ENCODE results near the gene TESPA1.
"Not testable (repeated sequence)": the region's sequence is repeated elsewhere in the genome, so short reads cannot be mapped to it uniquely, and the experiment has no call there.

TESPA1 gene

DNA sequence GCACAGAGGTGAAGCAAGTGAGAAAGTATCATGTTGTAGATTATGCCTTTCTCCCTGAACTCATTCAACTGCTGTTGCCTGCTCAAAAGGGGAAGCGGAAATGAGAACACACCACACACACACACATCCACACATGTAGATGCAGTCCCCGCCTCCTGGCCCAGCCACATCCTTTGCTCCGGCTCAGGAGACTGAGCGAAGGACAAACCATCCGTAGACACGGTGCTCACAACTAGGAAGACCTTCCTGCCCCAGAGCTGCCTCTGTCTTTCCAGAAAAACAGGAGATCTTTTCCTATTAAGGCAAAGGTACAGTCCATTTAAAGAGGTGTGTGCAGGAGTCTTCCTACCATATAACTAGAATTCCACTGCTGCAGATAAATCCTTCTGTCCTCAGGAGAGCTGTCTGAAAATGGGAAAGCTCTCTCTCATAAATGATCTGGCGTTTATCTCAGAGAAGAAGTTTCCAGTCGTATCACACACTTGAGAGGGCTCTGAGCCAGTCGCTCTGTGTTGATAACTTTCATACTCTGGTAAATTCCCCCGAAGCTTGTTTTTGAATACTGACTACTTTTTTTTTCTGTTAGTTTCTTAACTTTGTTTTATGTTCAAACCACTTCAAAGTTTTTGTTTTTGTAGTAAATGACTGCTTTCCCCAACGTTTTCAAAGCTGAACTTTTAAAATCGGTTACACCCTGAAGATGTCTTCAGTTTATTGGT is at the start of gene TESPA1:
Gene TESPA1, minus strand, starts transcription at position 105 of the 719 bp plus-strand sequence. CDS start 10,200 bp downstream, outside the sequence.
- DNase-seq (ENCODE audit: low read depth) = no peak

DNA sequence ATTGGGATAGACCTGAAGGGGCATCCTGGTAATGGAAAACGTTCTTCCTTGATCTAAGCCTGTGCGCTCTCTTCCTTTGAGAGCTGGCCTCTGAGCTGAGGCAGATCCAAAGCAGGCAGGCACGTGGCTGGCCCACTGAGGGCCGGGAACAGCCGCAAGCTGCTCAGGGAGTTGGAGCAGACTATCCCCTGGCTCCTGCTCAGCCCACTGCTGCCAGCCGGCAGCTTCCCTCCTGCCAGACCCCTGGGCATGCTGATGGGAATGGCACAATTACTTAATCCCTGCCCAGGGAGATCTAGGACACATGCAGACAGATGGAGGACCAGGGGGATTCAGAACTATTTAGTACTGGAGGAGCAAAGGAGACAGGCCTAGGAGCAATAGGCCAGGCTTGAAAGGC is 49.7 kb upstream of the TESPA1 start:
- no peak for DNase-seq (ENCODE audit: low read depth)

DNA sequence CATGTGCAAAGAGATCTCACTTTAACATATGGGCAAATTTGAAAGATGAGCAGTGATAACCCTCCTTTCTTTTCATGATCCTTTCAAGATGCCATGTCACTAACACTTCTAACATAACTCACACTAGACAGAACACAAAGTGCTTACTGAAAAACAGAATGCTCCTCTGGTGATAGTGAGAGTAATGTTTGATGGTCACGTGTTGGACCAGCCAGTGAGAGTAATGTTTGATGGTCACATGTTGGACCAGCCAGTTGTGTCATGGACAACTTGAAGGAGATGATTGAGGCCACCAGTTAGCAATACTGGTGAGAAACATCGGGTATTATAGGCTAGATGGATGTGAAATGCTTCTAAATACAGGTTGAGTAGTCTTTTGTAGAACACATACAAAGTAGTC is 40.9 kb upstream of the TESPA1 start:
- no peak for DNase-seq (ENCODE audit: low read depth)

DNA sequence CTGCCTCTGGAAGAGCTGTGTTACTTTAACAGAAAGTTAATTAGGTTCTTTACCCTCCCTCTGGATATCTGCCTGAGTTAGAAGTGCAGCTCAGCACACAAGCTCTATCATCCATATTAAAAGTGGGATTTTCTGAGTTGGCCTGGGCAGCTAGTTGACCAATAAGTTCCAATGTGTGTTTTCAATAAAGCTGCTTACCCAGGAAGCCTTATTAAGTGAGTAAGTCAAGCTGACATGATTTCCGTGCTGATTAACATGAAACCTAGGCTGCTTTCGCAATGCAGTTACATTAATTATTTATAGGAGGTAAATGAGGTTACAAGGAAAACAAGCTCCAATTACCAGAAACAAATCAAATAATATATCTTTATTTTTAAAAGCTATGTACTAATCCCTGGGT is 40.0 kb upstream of the TESPA1 start:
- DNase-seq (ENCODE audit: low read depth) = no peak

DNA sequence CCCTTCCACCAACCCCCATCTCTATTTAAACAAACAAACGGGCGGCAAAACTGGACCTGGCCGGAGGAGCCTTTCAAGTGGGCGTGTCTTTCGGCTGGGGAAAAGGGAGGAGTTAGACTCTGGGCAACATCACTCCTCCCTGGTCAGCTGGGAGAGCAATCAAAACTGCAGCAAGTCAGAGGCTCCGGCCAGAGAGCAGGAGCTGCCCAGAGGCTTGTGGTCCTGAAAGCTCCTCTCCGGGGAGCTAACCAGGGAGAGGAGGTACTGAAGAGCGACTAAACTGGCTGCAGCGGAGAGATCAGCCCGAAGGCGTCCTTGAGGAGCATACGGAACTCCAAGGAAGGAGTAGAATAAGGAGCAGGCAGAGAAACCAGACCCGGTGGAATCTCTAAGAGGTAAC is 35.2 kb upstream of the TESPA1 start, which contains the start of gene NEUROD4:
Gene NEUROD4, plus strand, starts transcription at position 191 of the 400 bp plus-strand sequence. CDS start 6,466 bp downstream, outside the sequence.
- DNase-seq (ENCODE audit: low read depth) = peak; percentile 26

DNA sequence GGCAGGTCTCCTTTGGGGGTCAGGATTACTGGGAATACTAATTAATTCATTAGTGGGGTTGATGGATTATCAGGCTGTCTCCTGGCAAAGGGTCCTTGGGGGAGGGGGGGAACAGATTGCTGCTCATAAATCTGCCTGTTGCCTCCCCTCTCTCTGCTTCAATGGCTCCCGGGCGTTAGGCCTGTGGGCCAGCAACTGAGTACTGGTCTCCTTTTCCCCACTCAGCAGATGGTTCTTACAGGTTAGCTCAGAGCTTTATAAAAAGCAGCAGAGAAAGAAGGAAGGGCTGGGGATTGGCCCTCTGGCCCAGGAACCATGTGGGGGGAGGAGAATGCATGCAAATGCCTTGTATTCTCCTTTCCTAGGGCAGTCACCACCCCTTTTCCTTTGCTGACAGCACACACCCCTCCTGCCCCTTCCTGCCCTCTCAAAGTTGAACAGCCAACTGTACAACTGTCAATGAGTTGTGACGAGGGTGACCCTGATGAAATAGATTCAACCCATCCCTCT is 32.9 kb upstream of the TESPA1 start:
- no peak for DNase-seq (ENCODE audit: low read depth)

GRCh38 chr12:55008944-55009585 is 24.5 kb upstream of the TESPA1 start:
- no peak for DNase-seq (ENCODE audit: low read depth)

- DNase-seq (ENCODE audit: low read depth) = no peak
Observed at GRCh38 chr12:55002355-55002754, 17.8 kb upstream of the TESPA1 start.

DNA sequence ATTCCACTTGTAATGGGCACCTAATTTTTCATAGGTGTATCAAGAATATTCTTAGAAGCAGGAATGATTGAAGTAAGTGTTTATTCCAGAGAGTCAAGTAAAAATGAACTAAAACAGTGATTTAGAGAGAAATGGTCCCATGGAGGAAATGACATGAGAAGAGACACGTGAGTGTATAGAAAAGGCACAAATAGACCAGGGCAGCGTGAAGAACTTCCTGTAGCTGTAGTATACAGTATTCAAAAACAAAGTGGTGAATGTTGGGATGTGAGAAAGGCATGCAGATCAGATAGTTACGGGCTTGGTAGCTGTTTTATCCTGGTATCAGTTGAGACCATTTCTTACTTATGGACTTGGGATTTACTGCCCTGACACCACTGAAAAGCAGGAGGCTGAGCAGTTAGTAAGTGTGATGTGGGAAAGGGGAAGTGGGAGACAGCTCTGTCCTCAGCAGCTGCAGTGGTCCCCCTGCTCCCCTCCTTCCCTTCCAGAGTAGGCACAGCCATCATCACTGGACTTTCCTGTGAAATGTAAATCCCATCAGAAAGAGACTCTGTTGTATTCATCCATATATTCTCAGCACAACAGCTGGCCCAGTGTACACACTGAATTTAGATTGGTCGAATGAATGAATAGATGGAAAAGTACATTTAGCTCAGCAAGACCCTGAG is 16.8 kb upstream of the TESPA1 start:
- no peak for DNase-seq (ENCODE audit: low read depth)

DNA sequence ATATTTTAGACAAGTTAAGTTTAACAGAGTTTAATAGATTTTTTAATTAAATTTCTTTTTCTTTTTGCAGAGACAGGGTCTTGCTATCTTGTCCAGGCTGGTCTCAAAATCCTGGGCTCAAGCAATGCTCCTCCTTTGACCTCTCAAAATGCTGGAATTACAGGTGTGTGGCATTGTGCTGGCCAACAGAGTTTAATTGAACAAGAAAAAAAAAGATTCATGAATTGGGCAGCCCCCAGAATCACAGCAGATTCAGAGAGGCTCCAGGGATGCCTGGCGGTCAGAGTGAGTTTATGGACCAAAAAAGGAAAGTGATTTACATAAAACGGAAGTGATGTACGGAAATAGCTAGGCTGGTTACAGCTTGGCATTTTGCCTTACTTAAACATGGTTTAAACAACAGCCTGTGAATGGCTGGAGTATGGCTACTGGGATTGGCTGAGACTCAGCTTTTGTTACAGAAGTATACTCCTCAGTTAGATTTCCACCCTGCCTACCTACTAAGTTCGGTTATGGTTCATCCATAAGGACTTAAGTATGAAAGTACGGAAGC is 14.5 kb upstream of the TESPA1 start:
- no peak for DNase-seq (ENCODE audit: low read depth)

GRCh38 chr12:54997929-54998522 is 13.5 kb upstream of the TESPA1 start:
- DNase-seq (ENCODE audit: low read depth) = no peak

DNA sequence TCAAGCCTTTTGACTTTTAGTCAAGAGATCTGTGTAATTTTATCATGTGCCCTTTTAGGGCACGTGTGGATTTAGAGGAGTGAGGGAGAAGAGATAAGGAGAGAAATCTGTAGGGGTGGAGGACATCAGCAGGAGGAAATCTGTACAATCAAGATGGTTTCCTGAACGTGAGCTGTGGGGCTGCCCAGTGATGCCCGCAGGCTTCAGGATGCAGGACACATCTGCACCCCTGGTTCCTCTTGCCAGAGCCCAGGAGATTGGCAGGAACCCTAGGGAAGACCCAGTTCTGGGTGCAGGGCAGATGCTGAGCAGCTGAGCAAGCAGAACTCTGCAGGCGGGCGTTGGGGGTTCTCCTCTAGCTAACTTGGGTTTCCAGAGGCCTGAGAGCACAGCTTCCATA is 11.6 kb upstream of the TESPA1 start:
- no peak for DNase-seq (ENCODE audit: low read depth)

DNA sequence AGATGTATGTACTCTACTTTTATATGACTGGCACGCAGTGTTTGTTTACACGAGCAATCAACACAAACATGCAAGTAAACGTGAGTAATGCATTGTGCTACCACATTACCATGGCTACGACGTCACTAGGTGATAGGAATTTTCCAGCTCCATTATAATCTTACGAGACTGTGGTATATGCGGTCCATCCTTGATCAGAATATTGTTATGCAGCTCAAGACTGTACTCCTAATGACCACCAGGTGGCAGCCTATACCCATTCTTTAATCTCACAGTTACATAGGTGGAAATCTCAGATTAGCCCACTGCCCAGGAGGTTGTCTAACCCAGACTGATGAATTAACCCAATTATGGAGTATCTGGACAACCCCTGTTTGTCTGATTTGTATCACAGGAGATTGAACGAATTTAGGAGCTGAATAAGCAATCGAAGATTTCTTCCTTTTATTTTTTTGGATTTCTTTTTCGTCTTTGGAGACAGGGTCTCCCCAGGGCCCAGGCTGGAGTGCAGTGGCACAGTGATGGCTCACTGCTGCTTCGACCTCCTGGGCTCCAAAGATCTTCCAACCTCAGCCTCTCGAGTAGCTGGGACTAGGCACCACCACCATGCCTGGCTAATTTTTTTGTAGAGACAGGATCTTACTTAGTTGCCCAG is 8.7 kb upstream of the TESPA1 start:
- peak; percentile 37 for DNase-seq (ENCODE audit: low read depth)

- no peak for DNase-seq (ENCODE audit: low read depth)
Observed at GRCh38 chr12:54991991-54992375, 7.4 kb upstream of the TESPA1 start.

- no peak for DNase-seq (ENCODE audit: low read depth)
Observed at GRCh38 chr12:54991161-54991990, 6.8 kb upstream of the TESPA1 start.

DNA sequence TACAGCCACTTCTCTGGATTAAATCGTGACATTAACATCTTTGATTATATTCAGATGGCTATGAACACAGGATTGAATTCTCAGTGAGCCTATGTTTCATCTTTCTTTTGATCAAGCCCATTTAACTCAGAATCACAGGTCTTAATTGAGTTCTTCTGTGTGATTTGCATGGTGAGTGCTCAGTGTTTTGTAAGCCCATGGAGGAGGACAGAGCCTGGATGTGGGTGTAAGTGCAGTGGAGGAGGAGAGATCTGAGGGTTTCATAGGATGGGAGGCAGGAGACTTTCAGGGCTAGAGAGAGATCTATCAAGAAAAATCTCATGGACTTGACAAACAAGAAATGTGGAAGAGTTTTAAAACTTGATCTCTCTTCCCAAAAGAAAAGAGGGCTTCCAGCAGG is 5.3 kb upstream of the TESPA1 start:
- no peak for DNase-seq (ENCODE audit: low read depth)

DNA sequence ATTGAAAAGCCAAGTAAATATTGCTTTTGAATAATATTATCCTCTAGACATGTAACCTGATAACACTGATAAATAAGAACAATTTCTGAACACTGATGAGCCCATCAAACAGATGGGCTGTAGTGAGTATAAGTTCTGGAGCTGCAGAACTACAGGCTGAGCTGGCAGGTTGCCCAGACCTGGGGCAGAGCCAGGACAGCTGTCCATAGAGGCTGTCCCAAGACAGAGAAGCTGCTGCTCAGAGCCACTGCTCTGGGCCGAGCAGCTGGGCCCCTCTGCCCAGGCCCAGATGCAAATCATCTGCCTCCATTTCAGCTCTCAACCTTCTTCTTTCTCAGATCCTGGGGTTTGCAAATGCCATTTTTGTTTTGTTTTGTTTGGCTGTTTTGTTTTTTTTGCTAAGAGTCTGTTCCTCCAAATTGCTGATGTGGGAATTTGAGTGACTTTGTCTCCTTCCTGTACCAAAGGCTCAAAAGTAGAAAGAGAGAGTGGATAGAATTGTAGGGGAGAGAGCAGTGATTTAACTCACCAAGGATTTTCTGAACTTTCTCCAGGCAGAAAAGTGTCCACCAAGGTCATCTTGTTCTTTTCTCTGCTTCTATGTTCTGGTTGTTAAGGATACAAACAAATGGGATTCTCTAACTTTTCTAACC is 4.0 kb upstream of the TESPA1 start:
- DNase-seq (ENCODE audit: low read depth) = peak; percentile 13

DNA sequence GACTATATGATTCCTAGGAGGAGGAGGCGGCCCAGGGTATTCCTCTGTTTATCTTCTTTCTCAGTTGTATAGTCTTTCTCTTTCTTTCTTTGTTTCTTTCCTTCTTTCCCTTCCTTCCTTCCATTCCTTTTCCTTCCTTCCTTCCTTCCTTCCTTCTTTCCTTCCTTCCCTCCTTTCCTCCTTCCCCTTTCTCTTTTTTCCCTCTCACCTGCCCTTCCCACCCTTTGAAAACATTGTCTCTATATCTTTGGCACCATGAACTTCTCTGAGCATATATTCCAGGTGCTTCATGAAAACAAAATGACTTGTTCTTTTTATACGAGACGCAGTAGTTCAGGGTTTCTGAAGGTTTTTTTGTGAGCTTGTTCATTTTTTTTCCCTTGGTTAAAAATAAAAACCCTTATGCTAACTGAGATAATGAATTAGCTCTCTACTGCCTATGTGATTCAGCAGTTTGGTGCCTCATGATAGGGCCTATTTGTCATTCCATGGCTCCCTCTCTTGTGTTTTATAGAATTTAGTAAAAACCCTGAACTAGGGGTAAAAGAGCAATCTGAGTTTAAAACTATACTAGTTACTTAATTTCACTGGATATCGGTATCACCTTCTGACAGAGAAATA is 3.2 kb upstream of the TESPA1 start:
- no peak for DNase-seq (ENCODE audit: low read depth)

GRCh38 chr12:54986773-54987172 is 2.2 kb upstream of the TESPA1 start:
- DNase-seq (ENCODE audit: low read depth) = not testable (repeated sequence)
